Measurements from ENCODE around the gene FXN. TPM values are rescaled to one million over a fixed set of nuclear protein-coding genes. Genes with fewer than 3 reads are reported as not detected.

The FXN gene
- total RNA-seq, 2 experiments from 2014 or later: 12.2 to 12.9 TPM

GRCh38 chr9:69141851-69142250 is 106.3 kb downstream of the FXN start:
- H3K36me3 ChIP-seq (ENCODE audit: insufficient read depth, low read length): no peaks in the 10 kb centered on the region
- Mint-ChIP-seq H3K9me3 (no peaks in the 10 kb centered on the region), H3K27ac (no peak overlapping the region), H3K4me1 (ENCODE audit: low read depth) (no peaks in the 10 kb centered on the region), H3K27me3 (no peaks in the 10 kb centered on the region), H3K4me3 (no peak overlapping the region), H3K36me3 (ENCODE audit: low read depth) (no peaks in the 10 kb centered on the region)
- H3K27ac ChIP-seq (ENCODE audit: low read depth in 1 of 2, low read length in 2 of 2): no peak overlapping the region
- H3K4me3 ChIP-seq (ENCODE audit: low read length): no peak overlapping the region
- H3K9me3 ChIP-seq (ENCODE audit: control insufficient read depth in 1 of 2, insufficient read depth in 1 of 2, low read length in 2 of 2): no peaks in the 10 kb centered on the region
- intact Hi-C loops (cut with DNase I, micrococcal nuclease): loop anchor here in 1 of 2 experiments (5.0 kb wide), 1 partner anchor 35 kb away; no protein-coding TSS in a partner anchor
- DNase-seq (no peak), ATAC-seq (ENCODE audit: poor library complexity) (no peak)
- H3K27me3 ChIP-seq (ENCODE audit: control insufficient read depth in 1 of 2, insufficient read depth in 2 of 2, low read length in 2 of 2): no peaks in the 10 kb centered on the region
- TF ChIP-seq CTCF (IDR thresholded peaks at IDR 0.05): no peak
- POLR2A ChIA-PET: no interaction called here
- H3K4me1 ChIP-seq (ENCODE audit: insufficient read depth, low read length): no peaks in the 10 kb centered on the region
- CTCF ChIA-PET: no interaction called here

- Histone ChIP-seq H3K27ac (ENCODE audit: low read depth in 1 of 2, low read length in 2 of 2) (no peak overlapping the region), H3K4me3 (ENCODE audit: low read length) (no peak overlapping the region), H3K36me3 (ENCODE audit: insufficient read depth, low read length) (no peaks in the 10 kb centered on the region), H3K9me3 (ENCODE audit: control insufficient read depth in 1 of 2, insufficient read depth in 1 of 2, low read length in 2 of 2) (no peaks in the 10 kb centered on the region), H3K27me3 (ENCODE audit: control insufficient read depth in 1 of 2, insufficient read depth in 2 of 2, low read length in 2 of 2) (no peaks in the 10 kb centered on the region), H3K4me1 (ENCODE audit: insufficient read depth, low read length) (no peaks in the 10 kb centered on the region)
- Mint-ChIP-seq H3K27ac (no peak overlapping the region), H3K4me3 (no peak overlapping the region), H3K9me3 (no peaks in the 10 kb centered on the region), H3K4me1 (ENCODE audit: low read depth) (no peaks in the 10 kb centered on the region), H3K27me3 (no peaks in the 10 kb centered on the region), H3K36me3 (ENCODE audit: low read depth) (no peaks in the 10 kb centered on the region)
- intact Hi-C loops (cut with DNase I, micrococcal nuclease): loop anchor here in 1 of 2 experiments (5.0 kb wide), 1 partner anchor 36 kb away; no protein-coding TSS in a partner anchor
- ChIA-PET POLR2A (no interaction called here), CTCF (no interaction called here)
- no peak for ATAC-seq (ENCODE audit: poor library complexity)
- TF ChIP-seq CTCF (IDR thresholded peaks at IDR 0.05): no peak
- no peak for DNase-seq
Observed at GRCh38 chr9:69143291-69143690, 107.7 kb downstream of the FXN start.

- Mint-ChIP-seq H3K36me3 (ENCODE audit: low read depth) (no peaks in the 10 kb centered on the region), H3K9me3 (no peaks in the 10 kb centered on the region), H3K27ac (no peak overlapping the region), H3K27me3 (no peaks in the 10 kb centered on the region), H3K4me1 (ENCODE audit: low read depth) (no peaks in the 10 kb centered on the region), H3K4me3 (no peak overlapping the region)
- no peak for ATAC-seq (ENCODE audit: poor library complexity)
- no peak overlapping the region for H3K27ac ChIP-seq (ENCODE audit: low read depth in 1 of 2, low read length in 2 of 2)
- H3K36me3 ChIP-seq (ENCODE audit: insufficient read depth, low read length): no peaks in the 10 kb centered on the region
- H3K4me3 ChIP-seq (ENCODE audit: low read length): no peak overlapping the region
- H3K4me1 ChIP-seq (ENCODE audit: insufficient read depth, low read length): no peaks in the 10 kb centered on the region
- TF ChIP-seq CTCF (IDR thresholded peaks at IDR 0.05): no peak
- H3K27me3 ChIP-seq (ENCODE audit: control insufficient read depth in 1 of 2, insufficient read depth in 2 of 2, low read length in 2 of 2): no peaks in the 10 kb centered on the region
- H3K9me3 ChIP-seq (ENCODE audit: control insufficient read depth in 1 of 2, insufficient read depth in 1 of 2, low read length in 2 of 2): no peaks in the 10 kb centered on the region
- POLR2A ChIA-PET: interaction anchor here (0.8 kb wide), 1 partner anchor 23 kb away, joined by 3 read pairs; no protein-coding TSS in a partner anchor
- no peak for DNase-seq
- intact Hi-C loops (cut with DNase I, micrococcal nuclease): no loop called here
- CTCF ChIA-PET: interaction anchor here (1.1 kb wide), 1 partner anchor 9 kb away, joined by 3 read pairs; no protein-coding TSS in a partner anchor
Observed at GRCh38 chr9:69145144-69145715, 109.7 kb downstream of the FXN start.

All from CD4-positive, alpha-beta T cell (primary cell).